Astrocyte (in vitro differentiated cells and primary cell): ENCODE measurements around the gene USP49. TPM values are rescaled to one million over a fixed set of nuclear protein-coding genes. Genes with fewer than 3 reads are reported as not detected.

Source experiments
- DNase-seq: peaks from one replicate; pipeline ENCODE4 v3.0.0-alpha.2; 2010; ENCODE audit warnings: low read depth
- FAIRE-seq: peaks from 2 replicates; lab custom pipeline; 2011; peaks lifted over from hg19 to GRCh38; lab: Jason Lieb, UNC
- H2AFZ ChIP-seq: 2 replicates; pipeline ENCODE4 v1.6.0; 2012; ENCODE audit warnings: low read depth, low read length, inconsistent platforms
- H3K27ac ChIP-seq: 2 replicates; pipeline ENCODE4 v1.5.1; 2011; ENCODE audit warnings: low read depth, low read length, inconsistent platforms
- H3K27me3 ChIP-seq: 2 replicates; pipeline ENCODE4 v1.6.0; 2011; ENCODE audit warnings: low read length, inconsistent platforms; ENCODE audit not compliant: insufficient read depth
- H3K36me3 ChIP-seq: 2 replicates; pipeline ENCODE4 v1.5.1; 2011; ENCODE audit warnings: low read length, inconsistent platforms; ENCODE audit not compliant: insufficient read depth
- H3K4me1 ChIP-seq: 2 replicates; pipeline ENCODE4 v1.5.1; 2011; ENCODE audit warnings: low read length, inconsistent platforms; ENCODE audit not compliant: insufficient read depth
- H3K4me2 ChIP-seq: 2 replicates; pipeline ENCODE4 v1.6.0; 2012; ENCODE audit warnings: low read length, inconsistent platforms
- H3K4me3 ChIP-seq: 2 replicates; pipeline ENCODE4 v1.5.1; 2011; ENCODE audit warnings: low read depth, mild to moderate bottlenecking, low read length, inconsistent platforms; ENCODE audit not compliant: insufficient read depth
- H3K79me2 ChIP-seq: 2 replicates; pipeline ENCODE4 v1.6.0; 2012; ENCODE audit warnings: mild to moderate bottlenecking, low read length, inconsistent platforms; ENCODE audit not compliant: insufficient read depth
- H3K9ac ChIP-seq: 2 replicates; pipeline ENCODE4 v1.6.0; 2012; ENCODE audit warnings: mild to moderate bottlenecking, low read length, inconsistent platforms
- H3K9me3 ChIP-seq: 2 replicates; pipeline ENCODE4 v1.5.1; 2012; ENCODE audit warnings: low read depth, mild to moderate bottlenecking, low read length, inconsistent platforms; ENCODE audit not compliant: insufficient read depth
- H4K20me1 ChIP-seq: 2 replicates; pipeline ENCODE4 v1.6.0; 2012; ENCODE audit warnings: low read length, inconsistent platforms; ENCODE audit not compliant: insufficient read depth
- H3K27ac Mint-ChIP-seq: one replicate; pipeline ENCODE4 v1.8.0; 2021; ENCODE audit warnings: mild to moderate bottlenecking, mixed read lengths; ENCODE audit not compliant: unreplicated experiment
- H3K27me3 Mint-ChIP-seq: one replicate; pipeline ENCODE4 v1.8.0; 2021; ENCODE audit warnings: low read depth, mixed read lengths; ENCODE audit not compliant: unreplicated experiment
- H3K36me3 Mint-ChIP-seq: one replicate; pipeline ENCODE4 v1.8.0; 2021; ENCODE audit warnings: low read depth, mixed read lengths; ENCODE audit not compliant: unreplicated experiment
- H3K4me1 Mint-ChIP-seq: one replicate; pipeline ENCODE4 v1.8.0; 2021; ENCODE audit warnings: low read depth, mixed read lengths; ENCODE audit not compliant: unreplicated experiment
- H3K4me3 Mint-ChIP-seq: one replicate; pipeline ENCODE4 v1.8.0; 2021; ENCODE audit warnings: mild to moderate bottlenecking, moderate library complexity, mixed read lengths; ENCODE audit not compliant: unreplicated experiment
- H3K9me3 Mint-ChIP-seq: one replicate; pipeline ENCODE4 v1.8.0; 2021; ENCODE audit warnings: mild to moderate bottlenecking, mixed read lengths; ENCODE audit not compliant: unreplicated experiment
- EZH2 ChIP-seq: IDR thresholded peaks from 2 replicates; pipeline ENCODE4 v1.6.1; 2012; ENCODE audit warnings: mild to moderate bottlenecking, low read length, inconsistent platforms; ENCODE audit not compliant: insufficient read depth
- total RNA-seq: library from RNA; stranded (reverse); gene quantifications from 2 replicates; pipeline ENCODE4 v1.2.1, GENCODE V29; 2021
- TF ChIP-seq, protein P1 (sequence below): IDR thresholded peaks from 2 replicates; pipeline ENCODE4 v1.5.1; 2011; ENCODE audit warnings: low read depth, mild to moderate bottlenecking, inconsistent platforms, low read length, moderate library complexity; ENCODE audit not compliant: insufficient read depth

Gene USP49
- total RNA-seq, 1 donor from 2014 or later: 5.5 TPM

DNA sequence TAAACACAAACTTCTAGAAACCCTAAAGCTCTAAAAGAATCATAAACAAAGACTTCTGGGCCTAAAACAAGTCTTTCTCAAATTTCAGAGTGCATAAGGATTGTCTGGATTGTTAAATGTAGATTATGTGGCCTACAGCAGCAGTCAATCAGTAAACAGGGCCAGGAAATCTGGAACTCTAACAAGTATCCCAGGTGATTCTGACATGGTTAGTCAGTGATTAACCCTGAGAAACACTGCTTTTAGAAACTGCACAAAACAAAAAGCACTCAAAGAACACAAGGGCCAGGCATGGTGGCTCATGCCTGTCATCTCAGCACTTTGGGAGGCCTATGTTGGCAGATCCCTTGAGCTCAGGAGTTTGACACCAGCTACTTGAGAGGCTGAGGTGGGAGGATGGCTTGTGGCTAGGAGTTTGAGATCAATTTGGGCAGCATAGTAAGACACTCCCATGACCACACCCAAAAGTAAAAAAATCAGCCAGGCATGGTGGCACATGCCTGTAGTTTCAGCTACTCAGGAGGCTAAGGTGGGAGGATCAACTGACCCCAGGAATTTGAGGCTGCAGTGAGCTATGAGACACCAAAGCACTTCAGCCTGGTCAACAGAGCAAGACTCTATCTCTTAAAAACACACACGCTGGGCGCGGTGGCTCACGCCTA lies 19.8 kb upstream of the USP49 start:
- FAIRE-seq (no peak), DNase-seq (no peak)
- Mint-ChIP-seq H3K36me3 (peaks cover 19% of the 10 kb centered on the region), H3K27ac (peak overlapping the region; percentile 3), H3K9me3 (no peaks in the 10 kb centered on the region), H3K4me1 (peaks cover 25% of the 10 kb centered on the region), H3K27me3 (no peaks in the 10 kb centered on the region), H3K4me3 (no peak overlapping the region)
- H3K4me2 ChIP-seq: no peak overlapping the region
- H3K27ac ChIP-seq: no peak overlapping the region
- peaks cover 26% of the 10 kb centered on the region for H3K79me2 ChIP-seq
- no peaks in the 10 kb centered on the region for H3K9me3 ChIP-seq
- no peak for TF ChIP-seq EZH2
- no peaks in the 10 kb centered on the region for H3K27me3 ChIP-seq
- no peak overlapping the region for H3K9ac ChIP-seq
- peaks cover 11% of the 10 kb centered on the region for H3K36me3 ChIP-seq
- H3K4me1 ChIP-seq: peaks cover 17% of the 10 kb centered on the region
- H2AFZ ChIP-seq: no peak overlapping the region
- no peak overlapping the region for H3K4me3 ChIP-seq
- no peaks in the 10 kb centered on the region for H4K20me1 ChIP-seq

- Histone ChIP-seq H3K27me3 (no peaks in the 10 kb centered on the region), H4K20me1 (no peaks in the 10 kb centered on the region), H3K27ac (no peak overlapping the region), H3K4me1 (peaks cover 15% of the 10 kb centered on the region), H2AFZ (no peak overlapping the region), H3K36me3 (peaks cover 11% of the 10 kb centered on the region), H3K4me3 (no peak overlapping the region), H3K79me2 (peaks cover 19% of the 10 kb centered on the region), H3K4me2 (no peak overlapping the region), H3K9me3 (no peaks in the 10 kb centered on the region), H3K9ac (no peak overlapping the region)
- Mint-ChIP-seq H3K4me1 (peaks cover 20% of the 10 kb centered on the region), H3K27me3 (no peaks in the 10 kb centered on the region), H3K36me3 (peaks cover 22% of the 10 kb centered on the region), H3K9me3 (no peaks in the 10 kb centered on the region), H3K4me3 (no peak overlapping the region), H3K27ac (no peak overlapping the region)
- FAIRE-seq: no peak
- no peak for DNase-seq
- TF ChIP-seq, protein P1, sequence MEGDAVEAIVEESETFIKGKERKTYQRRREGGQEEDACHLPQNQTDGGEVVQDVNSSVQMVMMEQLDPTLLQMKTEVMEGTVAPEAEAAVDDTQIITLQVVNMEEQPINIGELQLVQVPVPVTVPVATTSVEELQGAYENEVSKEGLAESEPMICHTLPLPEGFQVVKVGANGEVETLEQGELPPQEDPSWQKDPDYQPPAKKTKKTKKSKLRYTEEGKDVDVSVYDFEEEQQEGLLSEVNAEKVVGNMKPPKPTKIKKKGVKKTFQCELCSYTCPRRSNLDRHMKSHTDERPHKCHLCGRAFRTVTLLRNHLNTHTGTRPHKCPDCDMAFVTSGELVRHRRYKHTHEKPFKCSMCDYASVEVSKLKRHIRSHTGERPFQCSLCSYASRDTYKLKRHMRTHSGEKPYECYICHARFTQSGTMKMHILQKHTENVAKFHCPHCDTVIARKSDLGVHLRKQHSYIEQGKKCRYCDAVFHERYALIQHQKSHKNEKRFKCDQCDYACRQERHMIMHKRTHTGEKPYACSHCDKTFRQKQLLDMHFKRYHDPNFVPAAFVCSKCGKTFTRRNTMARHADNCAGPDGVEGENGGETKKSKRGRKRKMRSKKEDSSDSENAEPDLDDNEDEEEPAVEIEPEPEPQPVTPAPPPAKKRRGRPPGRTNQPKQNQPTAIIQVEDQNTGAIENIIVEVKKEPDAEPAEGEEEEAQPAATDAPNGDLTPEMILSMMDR: no peak
- no peak for TF ChIP-seq EZH2
These were observed 19.2 kb upstream of the USP49 start for GRCh38 chr6:41914343-41914742.

DNA sequence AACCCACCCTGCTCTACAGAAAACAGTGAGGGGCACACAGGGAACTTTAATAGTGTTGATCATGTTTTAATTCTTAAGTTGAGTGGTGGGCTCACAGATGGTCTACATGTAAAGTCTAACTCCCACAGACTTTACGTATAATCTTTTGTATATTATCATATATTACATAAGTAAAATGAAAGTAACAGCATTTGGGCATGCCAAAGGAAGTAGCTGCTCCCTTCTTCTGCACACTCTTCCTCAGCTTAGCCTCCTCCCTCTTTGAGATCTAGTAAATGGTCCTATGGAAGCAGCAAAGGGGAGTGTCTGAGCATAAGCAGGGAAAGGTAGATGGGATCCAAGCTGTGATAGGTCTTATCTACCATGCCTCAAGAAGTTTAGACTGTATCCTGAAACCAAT lies 14.6 kb upstream of the USP49 start:
- Histone ChIP-seq H2AFZ (no peak overlapping the region), H3K79me2 (peaks cover 9% of the 10 kb centered on the region), H4K20me1 (no peaks in the 10 kb centered on the region), H3K9ac (no peak overlapping the region), H3K27ac (no peak overlapping the region), H3K27me3 (no peaks in the 10 kb centered on the region), H3K4me3 (no peak overlapping the region), H3K9me3 (no peaks in the 10 kb centered on the region), H3K4me1 (no peaks in the 10 kb centered on the region), H3K4me2 (no peak overlapping the region), H3K36me3 (peaks cover 19% of the 10 kb centered on the region)
- H3K4me1 Mint-ChIP-seq: peaks cover under 1% of the 10 kb centered on the region
- no peak overlapping the region for H3K4me3 Mint-ChIP-seq
- no peaks in the 10 kb centered on the region for H3K9me3 Mint-ChIP-seq
- H3K27me3 Mint-ChIP-seq: no peaks in the 10 kb centered on the region
- H3K36me3 Mint-ChIP-seq: peaks cover 23% of the 10 kb centered on the region
- FAIRE-seq: no peak
- no peak for DNase-seq
- TF ChIP-seq, protein P1: no peak
- no peak for TF ChIP-seq EZH2
- H3K27ac Mint-ChIP-seq: no peak overlapping the region
